Fibroblast of lung (primary cell): ENCODE measurements around the gene HBE1. TPM values are rescaled to one million over a fixed set of nuclear protein-coding genes. Genes with fewer than 3 reads are reported as not detected.

Experiments used
- DNase-seq, 2 donors: peaks; one replicate each; pipeline versions ENCODE4 v3.0.0 to v3.0.0-alpha.2; 2010; ENCODE audit warnings: low read depth in 2 of 2
- H2AFZ ChIP-seq: 2 replicates; pipeline ENCODE4 v1.5.1; 2012; ENCODE audit warnings: low read length, control low read depth, inconsistent platforms
- H3K27ac ChIP-seq: 2 replicates; pipeline ENCODE4 v1.5.1; 2011; ENCODE audit warnings: low read length, control low read depth; ENCODE audit not compliant: insufficient read depth
- H3K27me3 ChIP-seq: 2 replicates; pipeline ENCODE4 v1.5.1; 2011; ENCODE audit warnings: mild to moderate bottlenecking, low read length; ENCODE audit not compliant: control insufficient read depth, insufficient read depth
- H3K36me3 ChIP-seq: 2 replicates; pipeline ENCODE4 v1.5.1; 2011; ENCODE audit warnings: low read length; ENCODE audit not compliant: control insufficient read depth, insufficient read depth
- H3K4me1 ChIP-seq: 2 replicates; pipeline ENCODE4 v1.5.1; 2011; ENCODE audit warnings: low read length; ENCODE audit not compliant: control insufficient read depth, insufficient read depth; ENCODE audit errors: extremely low read depth
- H3K4me2 ChIP-seq: 2 replicates; pipeline ENCODE4 v1.5.1; 2011; ENCODE audit warnings: low read length, control low read depth; ENCODE audit not compliant: insufficient read depth; ENCODE audit errors: extremely low read depth
- H3K4me3 ChIP-seq, 4 experiments: fragments of 200-600 bp in 1 of 4; sonication (generic) in 1 of 4; replicated peaks in 1 of 4; 2 replicates each; pipeline ENCODE4 v1.5.1; 2011 to 2016; ENCODE audit warnings: low read length in 4 of 4, low read depth in 3 of 4, mild to moderate bottlenecking in 3 of 4, control low read depth in 2 of 4, inconsistent platforms in 1 of 4, mixed read lengths in 1 of 4; ENCODE audit not compliant: insufficient read depth in 1 of 4; ENCODE audit errors: control extremely low read depth in 1 of 4
- H3K79me2 ChIP-seq: 2 replicates; pipeline ENCODE4 v1.5.1; 2012; ENCODE audit warnings: mild to moderate bottlenecking, low read length, inconsistent platforms; ENCODE audit not compliant: control insufficient read depth, insufficient read depth
- H3K9ac ChIP-seq: 2 replicates; pipeline ENCODE4 v1.5.1; 2011; ENCODE audit warnings: mild to moderate bottlenecking, low read length, control low read depth; ENCODE audit not compliant: insufficient read depth
- H3K9me3 ChIP-seq: 2 replicates; pipeline ENCODE4 v1.5.1; 2012; ENCODE audit warnings: low read depth, low read length; ENCODE audit not compliant: control insufficient read depth, insufficient read depth
- H4K20me1 ChIP-seq: 2 replicates; pipeline ENCODE4 v1.5.1; 2011; ENCODE audit warnings: low read length; ENCODE audit not compliant: control insufficient read depth, insufficient read depth; ENCODE audit errors: extremely low read depth
- EZH2 ChIP-seq: IDR thresholded peaks from 2 replicates; pipeline ENCODE4 v1.5.1; 2012; ENCODE audit warnings: low read length, control low read depth, mild to moderate bottlenecking; ENCODE audit errors: missing control alignments
- polyA plus RNA-seq, 2 donors: library from polyadenylated mRNA; depleted of rRNA in 1 of 2; stranded (reverse) in 1 of 2; unstranded in 1 of 2; fragments of >200 nt; gene quantifications; 2 replicates each; pipeline ENCODE4 v1.2.1, GENCODE V29; 2011 to 2012; ENCODE audit warnings: missing spikeins in 1 of 2
- total RNA-seq: library from RNA; depleted of rRNA; stranded (reverse); fragments of >200 nt; gene quantifications from 2 replicates; pipeline ENCODE4 v1.2.1, GENCODE V29; 2014
- TF ChIP-seq, protein P1 (sequence below), 2 donors: IDR thresholded peaks in 1 of 2; conservative IDR thresholded peaks in 1 of 2; 1 replicate in 1 of 2; 2 replicates in 1 of 2; pipeline ENCODE4 v1.5.1; 2011 to 2012; ENCODE audit warnings: low read length in 2 of 2, control low read depth in 1 of 2, inconsistent platforms in 1 of 2, low read depth in 1 of 2, mild to moderate bottlenecking in 1 of 2

HBE1 gene
- total and polyA plus RNA-seq, 2 donors (not counting 1 experiment from before 2014, with no cell fraction given) = 0.33 to 3.1 TPM

DNA sequence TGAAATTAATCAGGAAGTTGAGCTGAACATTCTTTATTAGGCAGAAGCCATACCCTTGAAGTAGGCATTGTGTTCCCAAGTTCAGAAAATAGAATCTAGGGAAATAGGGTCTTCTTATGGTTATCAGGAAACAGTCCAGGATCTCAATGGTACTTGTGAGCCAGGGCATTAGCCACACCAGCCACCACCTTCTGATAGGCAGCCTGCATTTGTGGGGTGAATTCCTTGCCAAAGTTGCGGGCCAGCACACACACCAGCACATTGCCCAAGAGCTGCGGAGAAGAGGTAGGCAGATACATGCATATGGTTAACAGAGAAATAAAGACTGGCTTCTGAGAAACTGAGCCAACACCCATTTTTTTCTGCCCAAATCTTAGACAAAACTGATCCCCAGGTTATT, 36.9 kb downstream of the HBE1 start:
- TF ChIP-seq, protein P1, sequence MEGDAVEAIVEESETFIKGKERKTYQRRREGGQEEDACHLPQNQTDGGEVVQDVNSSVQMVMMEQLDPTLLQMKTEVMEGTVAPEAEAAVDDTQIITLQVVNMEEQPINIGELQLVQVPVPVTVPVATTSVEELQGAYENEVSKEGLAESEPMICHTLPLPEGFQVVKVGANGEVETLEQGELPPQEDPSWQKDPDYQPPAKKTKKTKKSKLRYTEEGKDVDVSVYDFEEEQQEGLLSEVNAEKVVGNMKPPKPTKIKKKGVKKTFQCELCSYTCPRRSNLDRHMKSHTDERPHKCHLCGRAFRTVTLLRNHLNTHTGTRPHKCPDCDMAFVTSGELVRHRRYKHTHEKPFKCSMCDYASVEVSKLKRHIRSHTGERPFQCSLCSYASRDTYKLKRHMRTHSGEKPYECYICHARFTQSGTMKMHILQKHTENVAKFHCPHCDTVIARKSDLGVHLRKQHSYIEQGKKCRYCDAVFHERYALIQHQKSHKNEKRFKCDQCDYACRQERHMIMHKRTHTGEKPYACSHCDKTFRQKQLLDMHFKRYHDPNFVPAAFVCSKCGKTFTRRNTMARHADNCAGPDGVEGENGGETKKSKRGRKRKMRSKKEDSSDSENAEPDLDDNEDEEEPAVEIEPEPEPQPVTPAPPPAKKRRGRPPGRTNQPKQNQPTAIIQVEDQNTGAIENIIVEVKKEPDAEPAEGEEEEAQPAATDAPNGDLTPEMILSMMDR (conservative IDR thresholded peaks at IDR 0.05 in 1 of 2, IDR thresholded peaks at IDR 0.05 in 1 of 2; ENCODE audit: low read depth in 1 of 2, low read length in 2 of 2) = no peak
- TF ChIP-seq EZH2 = no peak
- Histone ChIP-seq H3K79me2 (no peaks in the 10 kb centered on the region), H2AFZ (no peak overlapping the region), H3K9me3 (no peaks in the 10 kb centered on the region), H3K4me1 (peaks cover 7% of the 10 kb centered on the region), H3K4me2 (no peak overlapping the region), H3K4me3 (no peak overlapping the region), H3K27ac (no peak overlapping the region), H4K20me1 (no peaks in the 10 kb centered on the region), H3K9ac (no peak overlapping the region), H3K36me3 (no peaks in the 10 kb centered on the region), H3K27me3 (no peaks in the 10 kb centered on the region)
- DNase-seq = no peak

DNA sequence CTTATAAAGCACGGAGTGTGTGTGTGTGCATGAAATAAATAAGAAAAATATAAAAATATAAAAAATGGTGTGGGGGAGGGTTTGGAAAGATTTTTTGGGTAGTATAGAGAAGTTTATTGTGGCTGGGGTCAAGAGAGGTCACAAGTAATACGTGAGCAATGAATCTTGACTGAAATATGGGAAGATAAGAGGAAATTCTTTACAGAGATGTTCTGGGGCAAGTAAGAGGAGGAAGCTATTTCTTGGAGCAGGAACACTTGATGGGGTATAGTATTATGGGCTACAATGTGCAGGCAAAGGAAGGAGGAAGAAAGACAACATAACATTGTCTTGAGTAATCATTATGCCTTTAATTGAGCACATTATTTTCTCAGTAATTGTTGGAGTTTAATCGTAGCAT, 37.6 kb downstream of the HBE1 start:
- no peak for DNase-seq
- Histone ChIP-seq H3K4me3 (no peak overlapping the region), H3K27ac (no peak overlapping the region), H3K4me2 (no peak overlapping the region), H3K79me2 (no peaks in the 10 kb centered on the region), H3K27me3 (no peaks in the 10 kb centered on the region), H3K9ac (no peak overlapping the region), H3K4me1 (peaks cover 7% of the 10 kb centered on the region), H3K9me3 (no peaks in the 10 kb centered on the region), H2AFZ (no peak overlapping the region), H3K36me3 (no peaks in the 10 kb centered on the region), H4K20me1 (no peaks in the 10 kb centered on the region)
- no peak for TF ChIP-seq EZH2
- TF ChIP-seq, protein P1 (conservative IDR thresholded peaks at IDR 0.05 in 1 of 2, IDR thresholded peaks at IDR 0.05 in 1 of 2; ENCODE audit: low read depth in 1 of 2, low read length in 2 of 2) = no peak

DNA sequence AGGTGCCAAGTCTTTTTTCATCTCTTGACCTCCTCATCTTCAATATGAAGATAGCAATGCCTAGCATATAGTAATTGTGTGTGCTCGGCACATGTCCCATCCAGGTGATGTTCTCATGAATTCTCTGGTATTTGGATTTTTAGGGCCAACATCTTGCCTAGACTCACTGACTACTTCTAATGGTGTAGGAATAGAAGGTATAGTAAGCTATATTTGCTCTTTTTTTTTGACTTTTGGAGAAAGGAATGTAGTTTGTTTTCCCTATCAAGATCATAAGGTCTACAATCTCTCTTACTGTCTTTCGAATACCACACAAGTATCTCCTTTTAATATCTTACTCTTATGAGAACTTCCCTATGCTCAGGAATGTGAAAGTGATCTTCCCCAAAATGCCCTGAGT, 38.6 kb downstream of the HBE1 start:
- no peak for TF ChIP-seq EZH2
- Histone ChIP-seq H3K27me3 (no peaks in the 10 kb centered on the region), H3K9me3 (no peaks in the 10 kb centered on the region), H4K20me1 (no peaks in the 10 kb centered on the region), H3K9ac (no peak overlapping the region), H3K4me2 (no peak overlapping the region), H2AFZ (no peak overlapping the region), H3K4me3 (no peak overlapping the region), H3K4me1 (peaks cover 7% of the 10 kb centered on the region), H3K27ac (no peak overlapping the region), H3K36me3 (no peaks in the 10 kb centered on the region), H3K79me2 (no peaks in the 10 kb centered on the region)
- DNase-seq = no peak
